HEK293 (cell line): Measurements from ENCODE around the gene PHKA2.

Experiments
- CTCF ChIA-PET: fragments of 350-600 bp; formaldehyde crosslinking; extraction: SDS; loops from one replicate; lab custom pipeline; 2021; ENCODE audit warnings: antibody characterized with exemption; lab: Yijun Ruan, JAX
- POLR2A ChIA-PET: fragments of 300-600 bp; formaldehyde crosslinking; extraction: SDS; loops from one replicate; lab custom pipeline; 2020; ENCODE audit warnings: antibody characterized with exemption, inconsistent platforms; lab: Yijun Ruan, JAX
- H3K27ac ChIP-seq: fragments of 200-500 bp; sonication (Bioruptor generic); 2 replicates; pipeline ENCODE4 v1.5.1; 2014; ENCODE audit warnings: low read depth, low read length, control low read depth, inconsistent platforms; ENCODE audit errors: extremely low read depth
- H3K36me3 ChIP-seq, 2 experiments: fragments of 200-500 bp in 1 of 2; sonication (Bioruptor generic) in 1 of 2; 1 replicate in 1 of 2; 2 replicates in 1 of 2; pipeline ENCODE4 v1.5.1; 2014 to 2017; ENCODE audit warnings: inconsistent platforms in 2 of 2, low read length in 2 of 2; ENCODE audit not compliant: control insufficient read depth in 2 of 2, insufficient read depth in 1 of 2
- H3K4me1 ChIP-seq: fragments of 200-500 bp; sonication (Bioruptor generic); 2 replicates; pipeline ENCODE4 v1.5.1; 2014; ENCODE audit warnings: mild to moderate bottlenecking, low read length, inconsistent platforms; ENCODE audit not compliant: control insufficient read depth, insufficient read depth
- H3K4me3 ChIP-seq: 2 replicates; pipeline ENCODE4 v1.5.1; 2011; ENCODE audit warnings: low read depth, mild to moderate bottlenecking, control low read depth, low read length, moderate library complexity
- H3K9me3 ChIP-seq: fragments of 200-500 bp; sonication (Bioruptor generic); 2 replicates; pipeline ENCODE4 v1.5.1; 2014; ENCODE audit warnings: low read depth, low read length, inconsistent platforms; ENCODE audit not compliant: control insufficient read depth, insufficient read depth
- EGR2 ChIP-seq: fragments of 450-650 bp; formaldehyde crosslinking; IDR thresholded peaks from 2 replicates; pipeline ENCODE4 v1.5.1; 2016; ENCODE audit warnings: low read depth, missing biosample characterization, missing genetic modification characterization
- GLIS1 ChIP-seq: fragments of 450-650 bp; formaldehyde crosslinking; IDR thresholded peaks from 2 replicates; pipeline ENCODE4 v1.5.1; 2016; ENCODE audit warnings: missing biosample characterization, missing genetic modification characterization
- MEIS1 ChIP-seq: sonication (generic); formaldehyde crosslinking; IDR thresholded peaks from 2 replicates; pipeline ENCODE4 v1.8.1; 2022; ENCODE audit warnings: missing genetic modification reagents, mild to moderate bottlenecking, borderline replicate concordance
- PBX3 ChIP-seq: sonication (generic); formaldehyde crosslinking; IDR thresholded peaks from 2 replicates; pipeline ENCODE4 v1.8.1; 2022; ENCODE audit warnings: mild to moderate bottlenecking, moderate library complexity, missing genetic modification reagents
- REST ChIP-seq: fragments of 450-650 bp; formaldehyde crosslinking; IDR thresholded peaks from 2 replicates; pipeline ENCODE4 v1.5.1; 2016; ENCODE audit warnings: missing biosample characterization, missing genetic modification characterization
- SP3 ChIP-seq: fragments of 450-650 bp; formaldehyde crosslinking; IDR thresholded peaks from 2 replicates; pipeline ENCODE4 v1.5.1; 2016; ENCODE audit warnings: missing biosample characterization, missing genetic modification characterization
- YY1 ChIP-seq: fragments of 450-650 bp; formaldehyde crosslinking; IDR thresholded peaks from 2 replicates; pipeline ENCODE4 v1.5.1; 2018; ENCODE audit warnings: missing biosample characterization, missing genetic modification characterization
- ZBTB49 ChIP-seq: fragments of 450-650 bp; formaldehyde crosslinking; IDR thresholded peaks from 2 replicates; pipeline ENCODE4 v1.5.1; 2016; ENCODE audit warnings: missing biosample characterization, missing genetic modification characterization, low read depth
- ZFHX2 ChIP-seq: fragments of 450-650 bp; formaldehyde crosslinking; conservative IDR thresholded peaks from 2 replicates; pipeline ENCODE4 v1.5.1; 2016; ENCODE audit warnings: missing biosample characterization, missing genetic modification characterization
- ZNF155 ChIP-seq: fragments of 450-650 bp; formaldehyde crosslinking; IDR thresholded peaks from 2 replicates; pipeline ENCODE4 v1.5.1; 2016; ENCODE audit warnings: missing biosample characterization, missing genetic modification characterization
- ZNF16 ChIP-seq: fragments of 450-650 bp; formaldehyde crosslinking; IDR thresholded peaks from 2 replicates; pipeline ENCODE4 v1.5.1; 2016; ENCODE audit warnings: low read depth, missing biosample characterization, missing genetic modification characterization
- ZNF324 ChIP-seq: fragments of 450-650 bp; formaldehyde crosslinking; IDR thresholded peaks from 2 replicates; pipeline ENCODE4 v1.5.1; 2016; ENCODE audit warnings: missing biosample characterization, missing genetic modification characterization
- ZNF37A ChIP-seq: fragments of 450-650 bp; IDR thresholded peaks from 2 replicates; pipeline ENCODE4 v1.5.1; 2018; ENCODE audit warnings: missing biosample characterization, missing genetic modification characterization
- ZNF416 ChIP-seq: fragments of 450-650 bp; formaldehyde crosslinking; IDR thresholded peaks from 2 replicates; pipeline ENCODE4 v1.5.1; 2016; ENCODE audit warnings: missing biosample characterization, missing genetic modification characterization
- ZNF449 ChIP-seq: fragments of 450-650 bp; formaldehyde crosslinking; IDR thresholded peaks from 2 replicates; pipeline ENCODE4 v1.5.1; 2017; ENCODE audit warnings: missing biosample characterization, mild to moderate bottlenecking, missing genetic modification characterization, moderate library complexity
- ZNF513 ChIP-seq: fragments of 450-650 bp; IDR thresholded peaks from 2 replicates; pipeline ENCODE4 v1.5.1; 2018; ENCODE audit warnings: missing biosample characterization, missing genetic modification characterization
- ZNF571 ChIP-seq: fragments of 450-650 bp; formaldehyde crosslinking; IDR thresholded peaks from 2 replicates; pipeline ENCODE4 v1.5.0; 2017; ENCODE audit warnings: missing biosample characterization, missing genetic modification characterization
- ZNF585B ChIP-seq: fragments of 450-650 bp; formaldehyde crosslinking; IDR thresholded peaks from 2 replicates; pipeline ENCODE4 v1.5.1; 2016; ENCODE audit warnings: missing biosample characterization, missing genetic modification characterization
- ZSCAN4 ChIP-seq: fragments of 450-650 bp; formaldehyde crosslinking; IDR thresholded peaks from 2 replicates; pipeline ENCODE4 v1.5.1; 2017; ENCODE audit warnings: missing biosample characterization, missing genetic modification characterization

PHKA2 gene

GRCh38 chrX:18997916-18998315 lies 14.0 kb upstream of the PHKA2 start:
- 0 out of 2 replicates have a peak, but pooled peaks cover 3% of the 10 kb centered on the region for H3K4me1 ChIP-seq
- no peak overlapping the region for H3K4me3 ChIP-seq
- TF ChIP-seq MEIS1 (CRISPR knock-in tag) (no peak), ZNF513 (no peak), GLIS1 (tag by site-specific recombination) (no peak), ZNF324 (tag by site-specific recombination) (no peak), ZNF155 (tag by site-specific recombination) (no peak), SP3 (tag by site-specific recombination) (no peak), YY1 (tag by site-specific recombination) (no peak), ZNF16 (tag by site-specific recombination) (no peak), ZNF449 (tag by site-specific recombination) (no peak), REST (no peak), ZBTB49 (tag by site-specific recombination) (no peak), ZNF416 (tag by site-specific recombination) (no peak)
- POLR2A ChIA-PET, result interaction anchor here (0.6 kb wide), 1 partner anchor 21 kb away, joined by 3 read pairs; no protein-coding TSS in a partner anchor
- no peaks in the 10 kb centered on the region for H3K9me3 ChIP-seq
- H3K27ac ChIP-seq, result no peak overlapping the region
- CTCF ChIA-PET, result interaction anchor here (0.5 kb wide), 1 partner anchor 16 kb away, joined by 3 read pairs; no protein-coding TSS in a partner anchor
- H3K36me3 ChIP-seq, result no peaks in the 10 kb centered on the region

- Histone ChIP-seq H3K36me3 (no peaks in the 10 kb centered on the region), H3K9me3 (no peaks in the 10 kb centered on the region), H3K27ac (no peak overlapping the region), H3K4me3 (no peak overlapping the region), H3K4me1 (no peaks in the 10 kb centered on the region)
- ChIA-PET POLR2A (no interaction called here), CTCF (no interaction called here)
- TF ChIP-seq PBX3 (CRISPR knock-in tag) (no peak), ZNF585B (tag by site-specific recombination) (no peak), ZNF37A (tag by site-specific recombination) (no peak), EGR2 (peak; percentile 55; the same call in 1 of the 2 replicates), ZFHX2 (tag by site-specific recombination) (0 out of 2 replicates have a peak, but pooled peaks have one; percentile 26), ZSCAN4 (tag by site-specific recombination) (no peak), ZNF571 (tag by site-specific recombination) (no peak)
Measured at GRCh38 chrX:18996536-18996935, 12.6 kb upstream of the PHKA2 start.
